Neutrophil (primary cell): ENCODE measurements around the gene MOB4.

Experiments used
- H3K27ac ChIP-seq: fragments of 200-600 bp; sonication (generic); 2 replicates; pipeline ENCODE4 v1.5.1; 2016; ENCODE audit warnings: mild to moderate bottlenecking, moderate library complexity
- H3K27me3 ChIP-seq: fragments of 200-600 bp; sonication (generic); 2 replicates; pipeline ENCODE4 v1.6.0; 2016; ENCODE audit warnings: mild to moderate bottlenecking
- H3K36me3 ChIP-seq: fragments of 200-600 bp; sonication (generic); 2 replicates; pipeline ENCODE4 v1.5.1; 2017
- H3K4me1 ChIP-seq, 2 experiments: fragments of 200-600 bp in 1 of 2; sonication (generic) in 1 of 2; 1 replicate in 1 of 2; 2 replicates in 1 of 2; pipeline versions ENCODE4 v1.5.1 to v1.6.1; 2013 to 2016; ENCODE audit warnings: low read depth in 1 of 2, low read length in 1 of 2, mild to moderate bottlenecking in 1 of 2, moderate library complexity in 1 of 2; ENCODE audit not compliant: control insufficient read depth in 1 of 2, insufficient read depth in 1 of 2
- H3K4me3 ChIP-seq, 2 experiments: fragments of 200-600 bp in 1 of 2; sonication (generic) in 1 of 2; 1 replicate in 1 of 2; 2 replicates in 1 of 2; pipeline ENCODE4 v1.5.1; 2013 to 2016; ENCODE audit warnings: low read depth in 1 of 2, low read length in 1 of 2, mild to moderate bottlenecking in 1 of 2, moderate library complexity in 1 of 2
- H3K9me3 ChIP-seq: fragments of 200-600 bp; sonication (generic); 2 replicates; pipeline ENCODE4 v1.5.1; 2016
- CTCF ChIP-seq: fragments of 200-600 bp; sonication (generic); IDR thresholded peaks from 2 replicates; pipeline ENCODE4 v1.5.1; 2016; ENCODE audit warnings: antibody characterized with exemption

Gene MOB4

GRCh38 chr2:197601726-197602125 is 85.9 kb downstream of the MOB4 start:
- H3K27ac ChIP-seq, result no peak overlapping the region
- H3K9me3 ChIP-seq, result no peaks in the 10 kb centered on the region
- H3K4me3 ChIP-seq, result no peak overlapping the region
- TF ChIP-seq CTCF, result no peak
- no peaks in the 10 kb centered on the region for H3K36me3 ChIP-seq
- H3K27me3 ChIP-seq, result no peaks in the 10 kb centered on the region
- peaks cover 12 to 14% of the 10 kb centered on the region in 2 experiments for H3K4me1 ChIP-seq
